GM19328 (cell line): ENCODE results near the gene COL16A1.

Experiments
- ATAC-seq: cut with Tn5 transposase; IDR thresholded peaks from one replicate; pipeline ENCODE4 v1.9.1; 2021; ENCODE audit warnings: mild to moderate bottlenecking, moderate library complexity; ENCODE audit not compliant: unreplicated experiment

Gene COL16A1

GRCh38 chr1:31733389-31734219 is 29.8 kb upstream of the COL16A1 start:
- ATAC-seq = no peak

- no peak for ATAC-seq
Measured at GRCh38 chr1:31732751-31733289, 29.0 kb upstream of the COL16A1 start.

- no peak for ATAC-seq
Measured at GRCh38 chr1:31732343-31732742, 28.5 kb upstream of the COL16A1 start.

- ATAC-seq = no peak
Measured at GRCh38 chr1:31731049-31731565, 27.3 kb upstream of the COL16A1 start.

- no peak for ATAC-seq
Measured at GRCh38 chr1:31730336-31731048, 26.7 kb upstream of the COL16A1 start.

DNA sequence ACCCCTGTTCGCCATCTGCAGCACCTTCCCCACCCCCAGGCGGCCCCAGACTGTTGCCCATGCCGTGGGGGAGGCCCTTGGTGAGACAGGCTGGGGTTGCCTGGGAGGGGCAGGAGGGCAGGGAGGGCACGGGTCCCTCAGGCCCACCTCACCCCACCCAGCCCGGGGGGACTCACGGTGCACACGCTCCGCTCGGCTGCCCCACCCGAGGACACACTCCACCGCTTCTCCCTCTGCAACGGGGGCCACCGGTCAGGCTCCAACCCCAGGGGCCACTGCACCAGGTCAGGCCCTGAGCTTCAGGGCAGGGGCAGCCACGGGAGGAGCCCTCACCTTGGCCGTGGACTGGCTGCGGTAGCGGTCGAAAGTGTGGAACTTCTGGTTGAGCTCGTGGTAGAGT is 24.0 kb upstream of the COL16A1 start:
- ATAC-seq = no peak

GRCh38 chr1:31727195-31727594 is 23.4 kb upstream of the COL16A1 start:
- ATAC-seq = no peak

DNA sequence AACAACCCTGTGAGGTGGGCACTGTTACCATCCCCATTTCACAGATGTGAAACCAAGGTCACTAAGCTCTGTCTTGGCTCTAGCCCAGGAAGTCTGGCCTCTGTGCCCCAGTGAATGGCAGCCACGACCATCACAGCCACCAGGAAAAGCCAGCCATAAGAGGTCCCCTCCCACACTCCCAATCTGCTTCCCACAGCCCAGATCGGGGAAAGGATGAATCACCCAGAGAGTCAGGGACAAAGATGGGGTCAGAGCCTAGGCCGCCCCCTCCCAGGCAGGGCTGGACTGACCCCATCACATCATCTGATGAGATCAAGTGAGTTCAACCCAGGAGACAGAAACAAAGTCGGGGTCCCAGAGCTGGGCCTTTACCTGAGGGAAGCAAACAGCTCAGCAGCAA is 22.9 kb upstream of the COL16A1 start:
- no peak for ATAC-seq

DNA sequence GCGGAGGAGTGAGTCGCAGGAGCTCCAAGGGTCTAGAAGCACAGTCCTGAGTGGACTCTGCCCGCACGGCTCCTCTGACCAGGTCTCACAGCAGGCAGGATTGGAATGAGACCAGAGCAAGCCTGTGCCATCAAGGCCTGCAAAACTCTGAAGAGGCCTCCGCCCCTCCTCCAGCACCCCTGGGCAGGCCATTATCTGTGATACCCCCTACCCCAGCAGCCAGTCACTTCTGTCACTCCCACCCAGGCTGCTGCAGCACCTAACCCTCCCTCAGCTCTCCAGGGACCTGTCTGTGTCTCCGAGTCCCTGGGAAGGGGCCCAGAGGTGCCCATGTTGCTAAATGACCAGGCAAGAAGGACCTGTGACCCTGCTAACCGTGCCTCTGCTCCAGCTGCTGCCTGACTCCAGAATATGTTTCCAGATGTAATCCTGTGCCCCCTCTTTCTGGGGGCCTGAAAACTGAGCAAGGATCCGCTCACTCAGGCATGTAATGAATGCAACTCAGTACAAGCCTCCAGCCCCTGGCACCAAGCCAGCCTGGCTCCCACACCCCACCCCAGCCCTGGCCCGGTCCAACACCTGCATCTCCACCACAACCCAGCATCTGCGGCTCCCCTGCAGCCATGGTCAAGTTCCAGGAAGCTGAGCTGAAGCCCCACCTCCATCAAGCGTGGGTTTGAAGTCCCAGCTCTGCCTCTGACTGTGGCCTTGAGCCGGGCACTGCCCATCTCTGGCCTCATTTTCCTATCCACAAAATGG is 22.1 kb upstream of the COL16A1 start:
- no peak for ATAC-seq

GRCh38 chr1:31725134-31725533 is 21.3 kb upstream of the COL16A1 start:
- no peak for ATAC-seq

DNA sequence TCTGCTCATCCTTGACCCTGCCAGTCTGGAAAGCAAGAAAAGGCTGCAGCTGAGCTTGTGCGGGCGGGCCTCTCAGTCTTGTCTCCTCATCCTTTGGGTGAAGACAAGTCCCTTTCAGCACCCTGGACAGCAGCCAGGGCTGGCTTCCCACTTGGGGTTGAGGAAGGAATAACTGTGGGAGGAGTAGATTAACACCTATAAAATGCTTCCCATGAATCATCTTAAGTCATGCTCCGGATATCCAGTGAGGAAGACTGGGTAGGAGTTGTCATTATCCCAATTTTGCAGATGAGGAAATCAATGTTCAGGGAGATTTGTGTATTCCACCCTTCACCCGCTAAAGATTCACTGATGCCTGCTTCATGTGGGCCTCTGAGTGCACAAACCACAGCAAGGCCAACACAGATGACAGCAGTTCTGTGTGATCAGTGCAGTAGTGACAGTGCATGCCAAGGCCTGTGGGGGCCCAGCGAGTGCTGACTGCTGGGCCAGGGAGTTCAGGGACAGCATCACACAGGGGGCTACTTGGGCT is 20.1 kb upstream of the COL16A1 start:
- ATAC-seq = no peak

GRCh38 chr1:31718327-31718897 is 14.6 kb upstream of the COL16A1 start:
- no peak for ATAC-seq

GRCh38 chr1:31717341-31717740 is 13.5 kb upstream of the COL16A1 start:
- no peak for ATAC-seq

DNA sequence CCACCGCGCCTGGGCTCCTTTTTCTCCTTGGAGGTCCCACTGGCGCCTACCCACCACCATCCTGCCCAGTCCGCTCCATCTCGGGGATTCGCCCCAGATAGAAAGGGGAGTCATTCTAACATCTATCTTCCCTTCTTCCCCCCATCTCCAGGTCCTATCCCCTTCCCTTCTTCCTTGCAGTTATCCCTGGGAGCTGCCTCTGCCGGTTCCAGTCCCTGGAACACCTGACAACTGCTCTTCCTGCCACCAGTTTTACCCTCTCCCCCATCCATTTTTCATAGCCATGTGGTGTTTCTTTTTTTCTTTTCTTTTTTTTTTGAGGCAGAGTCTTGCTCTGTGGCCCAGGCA is 12.0 kb upstream of the COL16A1 start:
- ATAC-seq = no peak

DNA sequence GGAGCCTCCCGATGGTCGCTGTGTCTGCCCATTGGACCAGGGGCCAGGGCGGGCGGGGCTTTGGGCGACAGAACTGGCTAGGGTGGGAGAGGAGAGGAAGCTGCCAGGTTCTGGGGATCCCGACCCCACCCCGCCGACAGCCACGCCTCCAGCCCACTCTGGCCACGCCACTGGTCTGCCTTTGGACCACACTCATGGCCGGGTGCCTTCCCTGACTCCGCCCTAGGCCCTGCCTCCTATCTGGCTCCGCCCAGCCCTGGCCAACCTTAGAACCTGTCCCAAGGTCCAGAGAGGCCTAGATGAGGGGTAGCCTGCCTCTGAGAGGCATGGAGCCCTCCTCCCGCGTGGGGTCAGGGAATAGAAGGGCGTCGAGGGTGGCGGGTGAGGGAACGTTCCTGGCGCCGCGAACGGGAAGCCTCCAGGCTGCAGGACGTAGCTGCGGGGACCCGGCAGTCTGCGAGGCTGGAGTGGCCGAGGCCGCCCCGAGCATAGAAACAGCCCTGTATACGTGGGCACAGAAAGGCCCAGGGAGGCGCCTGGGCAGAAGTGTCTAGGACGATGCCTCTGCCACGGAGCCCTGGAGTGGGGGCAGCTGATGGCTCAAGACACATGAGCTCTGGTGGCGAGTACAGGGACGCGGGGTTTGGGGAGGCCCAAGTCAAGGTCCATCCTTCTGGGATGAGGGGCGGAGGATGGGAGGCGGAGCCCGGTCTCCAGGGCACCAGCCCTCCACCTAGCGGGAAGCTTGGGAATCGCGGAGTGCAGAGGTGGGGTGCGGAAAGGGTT is 11.5 kb upstream of the COL16A1 start:
- no peak for ATAC-seq

GRCh38 chr1:31714442-31715086 is 10.7 kb upstream of the COL16A1 start:
- ATAC-seq = no peak

GRCh38 chr1:31712630-31713029 is 8.8 kb upstream of the COL16A1 start:
- ATAC-seq = no peak

DNA sequence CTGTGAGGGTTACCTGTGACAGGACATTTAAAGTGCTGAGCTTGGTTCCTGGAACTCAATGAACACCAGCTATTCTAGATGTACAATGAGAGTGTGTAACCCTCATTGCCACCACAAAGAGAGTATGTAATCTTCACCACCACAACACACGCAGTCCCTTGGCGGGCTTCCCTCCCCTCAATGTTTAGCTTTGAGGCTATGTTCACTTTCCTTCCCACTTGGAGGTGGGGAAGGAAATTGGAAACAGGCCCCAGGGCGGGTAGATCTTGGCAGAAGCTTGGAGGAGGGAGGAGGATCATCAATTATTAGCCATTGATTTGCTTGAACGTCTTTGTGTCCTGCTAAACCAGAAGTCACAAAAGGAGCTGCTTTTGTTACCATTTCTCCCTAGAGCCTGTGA is 8.3 kb upstream of the COL16A1 start:
- no peak for ATAC-seq

GRCh38 chr1:31708324-31708723 is 4.5 kb upstream of the COL16A1 start:
- no peak for ATAC-seq
